ENCODE results near the gene CADM4. TPM values are rescaled to one million over a fixed set of nuclear protein-coding genes. Genes with fewer than 3 reads are reported as not detected.

The CADM4 gene
- total and polyA plus RNA-seq, 2 of the 8 experiments (the other 6 are each of a cell fraction or from before 2014, with no cell fraction given): 13.5 to 25.0 TPM

DNA sequence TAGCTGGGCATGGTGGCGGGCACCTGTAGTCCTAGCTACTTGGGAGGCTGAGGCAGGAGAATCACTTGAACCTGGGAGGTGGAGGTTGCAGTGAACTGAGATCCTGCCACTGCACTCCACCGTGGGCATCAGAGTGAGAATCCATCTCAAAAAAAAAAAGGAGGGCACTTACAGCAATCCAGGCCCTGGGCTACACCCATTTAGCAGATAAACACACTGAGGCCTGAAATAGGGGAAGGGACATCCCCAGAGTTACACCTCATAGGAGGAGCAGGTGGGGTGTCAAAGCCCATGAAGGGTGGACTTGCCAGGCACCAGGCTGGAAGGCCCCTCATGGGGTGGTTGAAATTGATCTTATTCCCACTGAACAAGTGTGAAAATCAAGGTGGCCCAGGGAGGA is 44.3 kb upstream of the CADM4 start:
- WGBS, 2 experiments (ENCODE audit: extremely low coverage in 1 of 2, insufficient coverage in 1 of 2, insufficient read length in 1 of 2, insufficient replicate concordance in 2 of 2, low coverage in 1 of 2, low lambda C conversion rate in 2 of 2, missing lambda C conversion rate in 1 of 2): 61% methylated on average over 2 of the region's 2 CpGs; no CpG with 5 or more reads in 1 of the 2 experiments
- no peak for DNase-seq (ENCODE audit: low read depth in 1 of 2, low spot score in 2 of 2)
- Histone ChIP-seq H3K4me3 (ENCODE audit: extremely low read depth in 1 of 4, insufficient read depth in 2 of 4, low read depth in 3 of 4, low read length in 4 of 4) (no peak overlapping the region), H2BK120ac (replicated peaks; ENCODE audit: low read depth, low read length) (no peak overlapping the region), H3K4me2 (ENCODE audit: insufficient read depth in 1 of 2, low read depth in 2 of 2, low read length in 2 of 2) (no peak overlapping the region), H3K4ac (replicated peaks; ENCODE audit: insufficient read length, low read depth, low read length) (no peak overlapping the region), H2AK5ac (ENCODE audit: low read depth, low read length) (no peak overlapping the region), H2BK15ac (ENCODE audit: low read length) (no peak overlapping the region), H3K9me3 (ENCODE audit: insufficient read depth in 2 of 2, low read depth in 1 of 2, low read length in 1 of 2) (no peaks in the 10 kb centered on the region), H2BK20ac (ENCODE audit: low read length) (no peak overlapping the region), H3K23me2 (ENCODE audit: low read depth, low read length) (no peaks in the 10 kb centered on the region), H4K8ac (ENCODE audit: extremely low read depth, insufficient read depth, low read length) (no peak overlapping the region), H2BK5ac (ENCODE audit: low read depth, low read length) (no peak overlapping the region), H3K27me3 (replicated peaks in 1 of 4; ENCODE audit: control insufficient read depth in 3 of 4, extremely low read depth in 1 of 4, insufficient read depth in 3 of 4, low read length in 3 of 4) (no peaks in the 10 kb centered on the region), H3K27ac (ENCODE audit: low read depth, low read length) (no peak overlapping the region), H3K4me1 (replicated peaks in 1 of 4; ENCODE audit: control insufficient read depth in 3 of 4, insufficient read depth in 4 of 4, low read length in 3 of 4) (peaks cover 0 to 2% (median 0%) of the 10 kb centered on the region in 4 experiments; a peak in 2 of 7 replicates), H3K36me3 (ENCODE audit: control insufficient read depth in 2 of 4, insufficient read depth in 4 of 4, low read length in 3 of 4) (no peaks in the 10 kb centered on the region), H3K9ac (replicated peaks in 1 of 4; ENCODE audit: extremely low read depth in 1 of 4, low read depth in 3 of 4, low read length in 3 of 4) (no peak overlapping the region), H3K23ac (ENCODE audit: insufficient read length) (no peak overlapping the region), H3K18ac (ENCODE audit: extremely low read depth, low read length) (no peak overlapping the region), H3K14ac (ENCODE audit: insufficient read length) (no peak overlapping the region), H3K79me2 (ENCODE audit: control insufficient read depth in 1 of 2, insufficient read depth in 2 of 2, low read length in 2 of 2) (no peaks in the 10 kb centered on the region), H2AFZ (ENCODE audit: low read length) (no peak overlapping the region), H4K91ac (replicated peaks; ENCODE audit: insufficient read length, low read length) (no peak overlapping the region), H4K5ac (ENCODE audit: insufficient read length, low read depth, low read length) (no peak overlapping the region), H4K20me1 (replicated peaks in 1 of 2; ENCODE audit: control insufficient read depth in 1 of 2, insufficient read depth in 2 of 2, low read length in 2 of 2) (no peaks in the 10 kb centered on the region), H2BK12ac (ENCODE audit: low read depth, low read length) (no peak overlapping the region), H3K56ac (replicated peaks; ENCODE audit: insufficient read length, low read depth, low read length) (no peak overlapping the region), H3K79me1 (ENCODE audit: low read depth, low read length) (no peaks in the 10 kb centered on the region)
- CTCF ChIA-PET (ENCODE audit: partially characterized antibody): no interaction called here
- POLR2A ChIA-PET (ENCODE audit: partially characterized antibody): no interaction called here
- FAIRE-seq: no peak
- no peak for TF ChIP-seq CBX8 (IDR thresholded peaks at IDR 0.05; ENCODE audit: borderline replicate concordance, low read depth, low read length)
- no peak for TF ChIP-seq CEBPB (IDR thresholded peaks at IDR 0.05; ENCODE audit: low read depth, low read length)
- TF ChIP-seq GTF2F1 (IDR thresholded peaks at IDR 0.05; ENCODE audit: borderline replicate concordance, low read depth, low read length): no peak
- TF ChIP-seq KDM1A (IDR thresholded peaks at IDR 0.05; ENCODE audit: borderline replicate concordance, low read length): no peak
- no peak for TF ChIP-seq RFX5 (IDR thresholded peaks at IDR 0.05; ENCODE audit: borderline replicate concordance, low read depth, low read length)
- TF ChIP-seq, protein P1, sequence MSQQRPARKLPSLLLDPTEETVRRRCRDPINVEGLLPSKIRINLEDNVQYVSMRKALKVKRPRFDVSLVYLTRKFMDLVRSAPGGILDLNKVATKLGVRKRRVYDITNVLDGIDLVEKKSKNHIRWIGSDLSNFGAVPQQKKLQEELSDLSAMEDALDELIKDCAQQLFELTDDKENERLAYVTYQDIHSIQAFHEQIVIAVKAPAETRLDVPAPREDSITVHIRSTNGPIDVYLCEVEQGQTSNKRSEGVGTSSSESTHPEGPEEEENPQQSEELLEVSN (IDR thresholded peaks at IDR 0.05): no peak
- no peak for TF ChIP-seq ASH2L (IDR thresholded peaks at IDR 0.05; ENCODE audit: low read length)
- no peak for TF ChIP-seq KDM4A (IDR thresholded peaks at IDR 0.05; ENCODE audit: low read depth, low read length, severe bottlenecking)
